Measurements from ENCODE around the gene SH3PXD2B. TPM values are rescaled to one million over a fixed set of nuclear protein-coding genes. Genes with fewer than 3 reads are reported as not detected.

Gene SH3PXD2B
- total and polyA plus RNA-seq, 2 donors (not counting 1 experiment from before 2014, with no cell fraction given), result not detected

- CTCF ChIA-PET, result no interaction called here
Observed at GRCh38 chr5:172379481-172379880, 74.8 kb downstream of the SH3PXD2B start.

GRCh38 chr5:172377856-172378255, 76.5 kb downstream of the SH3PXD2B start:
- Mint-ChIP-seq H3K9me3 (ENCODE audit: insufficient read depth) (no peaks in the 10 kb centered on the region), H3K4me3 (no peak overlapping the region), H3K27me3 (peaks cover 2% of the 10 kb centered on the region), H3K27ac (no peak overlapping the region), H3K4me1 (no peaks in the 10 kb centered on the region)
- H3K9me3 ChIP-seq (ENCODE audit: control extremely low read depth in 1 of 3, control insufficient read depth in 2 of 3, insufficient read depth in 1 of 3, low read length in 2 of 3), result peaks cover 0 to 5% (median 0%) of the 10 kb centered on the region in 3 donors
- H4K20me1 ChIP-seq (ENCODE audit: control insufficient read depth, insufficient read depth, low read length, poor library complexity, severe bottlenecking), result no peaks in the 10 kb centered on the region
- H3K27ac ChIP-seq (ENCODE audit: low read length in 2 of 2), result no peak overlapping the region
- WGBS (ENCODE audit: insufficient coverage), result 44% methylated on average over 2 of the region's 4 CpGs
- H3K9ac ChIP-seq (ENCODE audit: low read length), result no peak overlapping the region
- DNase-seq (no peak), ATAC-seq (ENCODE audit: low read depth) (no peak)
- no peaks in the 10 kb centered on the region for H3K36me3 ChIP-seq (replicated peaks in 1 of 2; ENCODE audit: control extremely low read depth in 1 of 2, control insufficient read depth in 1 of 2, extremely low read depth in 1 of 2, insufficient read depth in 2 of 2, low read length in 1 of 2)
- no peak for TF ChIP-seq EZH2 (IDR thresholded peaks at IDR 0.05; ENCODE audit: borderline replicate concordance, insufficient read depth, low read depth, low read length, poor library complexity, severe bottlenecking)
- TF ChIP-seq CTCF (IDR thresholded peaks at IDR 0.05), result no peak
- no peaks in the 10 kb centered on the region for H3K79me2 ChIP-seq (ENCODE audit: control insufficient read depth, insufficient read depth, low read length)
- H2AFZ ChIP-seq (ENCODE audit: insufficient read depth, low read depth, low read length, poor library complexity, severe bottlenecking), result no peak overlapping the region
- H3K4me1 ChIP-seq (ENCODE audit: control insufficient read depth in 2 of 2, insufficient read depth in 2 of 2, low read length in 2 of 2), result no peaks in the 10 kb centered on the region
- ChIA-PET POLR2A (no interaction called here), CTCF (no interaction called here)
- no peak overlapping the region for H3K4me3 ChIP-seq (ENCODE audit: control extremely low read depth in 1 of 5, extremely low read depth in 1 of 5, insufficient read depth in 1 of 5, low read depth in 2 of 5, low read length in 4 of 5)
- intact Hi-C loops (cut with micrococcal nuclease), result no loop called here
- H3K27me3 ChIP-seq (replicated peaks in 1 of 4; ENCODE audit: control extremely low read depth in 1 of 4, control insufficient read depth in 3 of 4, insufficient read depth in 4 of 4, low read length in 3 of 4), result no peaks in the 10 kb centered on the region
- H3K4me2 ChIP-seq (replicated peaks; ENCODE audit: low read depth, low read length, poor library complexity, severe bottlenecking), result no peak overlapping the region

More at GRCh38 chr5:172379481-172379880, 74.8 kb downstream of the SH3PXD2B start:
- no peaks in the 10 kb centered on the region for H3K27me3 ChIP-seq (replicated peaks in 1 of 4; ENCODE audit: control extremely low read depth in 1 of 4, control insufficient read depth in 3 of 4, insufficient read depth in 4 of 4, low read length in 3 of 4)
- Mint-ChIP-seq H3K4me1 (no peaks in the 10 kb centered on the region), H3K9me3 (ENCODE audit: insufficient read depth) (no peaks in the 10 kb centered on the region), H3K27me3 (peaks cover 2% of the 10 kb centered on the region), H3K27ac (no peak overlapping the region), H3K4me3 (no peak overlapping the region)
- ATAC-seq (ENCODE audit: low read depth) (no peak), DNase-seq (no peak)
- peaks cover 0 to 5% (median 0%) of the 10 kb centered on the region in 3 donors for H3K9me3 ChIP-seq (ENCODE audit: control extremely low read depth in 1 of 3, control insufficient read depth in 2 of 3, insufficient read depth in 1 of 3, low read length in 2 of 3)
- no peak overlapping the region for H2AFZ ChIP-seq (ENCODE audit: insufficient read depth, low read depth, low read length, poor library complexity, severe bottlenecking)
- H3K4me1 ChIP-seq (ENCODE audit: control insufficient read depth in 2 of 2, insufficient read depth in 2 of 2, low read length in 2 of 2), result no peaks in the 10 kb centered on the region
- WGBS (ENCODE audit: insufficient coverage), result 100% methylated on average over 2 of the region's 3 CpGs
- intact Hi-C loops (cut with micrococcal nuclease), result no loop called here
- H3K4me3 ChIP-seq (ENCODE audit: control extremely low read depth in 1 of 5, extremely low read depth in 1 of 5, insufficient read depth in 1 of 5, low read depth in 2 of 5, low read length in 4 of 5), result no peak overlapping the region
- TF ChIP-seq EZH2 (IDR thresholded peaks at IDR 0.05; ENCODE audit: borderline replicate concordance, insufficient read depth, low read depth, low read length, poor library complexity, severe bottlenecking) (no peak), CTCF (IDR thresholded peaks at IDR 0.05) (no peak)
- no peaks in the 10 kb centered on the region for H3K36me3 ChIP-seq (replicated peaks in 1 of 2; ENCODE audit: control extremely low read depth in 1 of 2, control insufficient read depth in 1 of 2, extremely low read depth in 1 of 2, insufficient read depth in 2 of 2, low read length in 1 of 2)
- no peaks in the 10 kb centered on the region for H4K20me1 ChIP-seq (ENCODE audit: control insufficient read depth, insufficient read depth, low read length, poor library complexity, severe bottlenecking)
- POLR2A ChIA-PET, result no interaction called here
- H3K9ac ChIP-seq (ENCODE audit: low read length), result no peak overlapping the region
- no peak overlapping the region for H3K27ac ChIP-seq (ENCODE audit: low read length in 2 of 2)
- H3K4me2 ChIP-seq (replicated peaks; ENCODE audit: low read depth, low read length, poor library complexity, severe bottlenecking), result no peak overlapping the region
- no peaks in the 10 kb centered on the region for H3K79me2 ChIP-seq (ENCODE audit: control insufficient read depth, insufficient read depth, low read length)

Data from B cell (primary cell).